Caco-2 (cell line): ENCODE data around the gene TSTD2. TPM values are rescaled to one million over a fixed set of nuclear protein-coding genes. Genes with fewer than 3 reads are reported as not detected.

ENCODE experiments used
- BruUV-seq: library from RNA; stranded (reverse); fragments of 400-500 nt; replicated peaks from 2 replicates; lab custom pipeline; 2021; lab: Mats Ljungman, UMichigan
- CTCF ChIA-PET: fragments of 300-600 bp; sonication (Branson Sonifier 250); formaldehyde crosslinking; loops from one replicate; lab custom pipeline; 2022; ENCODE audit warnings: antibody characterized with exemption; lab: Charles Lee
- POLR2A ChIA-PET: fragments of 300-600 bp; sonication (Branson Sonifier 250); formaldehyde crosslinking; loops from one replicate; lab custom pipeline; 2022; ENCODE audit warnings: antibody characterized with exemption; lab: Charles Lee
- DNase-seq, 2 experiments: peaks; one replicate each; pipeline versions ENCODE4 v3.0.0 to v3.0.0-alpha.2; 2020 to 2022
- H3K27me3 ChIP-seq: replicated peaks from 2 replicates; pipeline ENCODE4 v1.6.0; 2011; ENCODE audit warnings: low read length; ENCODE audit not compliant: control insufficient read depth, insufficient read depth
- H3K36me3 ChIP-seq: 2 replicates; pipeline ENCODE4 v1.5.1; 2011; ENCODE audit warnings: low read length; ENCODE audit not compliant: control insufficient read depth, insufficient read depth
- H3K4me1 ChIP-seq: fragments of 250-450 bp; sonication (Bioruptor Pico); 2 replicates; pipeline ENCODE4 v1.5.1; 2020; ENCODE audit warnings: mild to moderate bottlenecking
- H3K4me3 ChIP-seq: 2 replicates; pipeline ENCODE4 v1.5.1; 2011; ENCODE audit warnings: low read depth, mild to moderate bottlenecking, control low read depth, low read length
- H3K9me3 ChIP-seq: fragments of 250-450 bp; sonication (Bioruptor Pico); 2 replicates; pipeline ENCODE4 v1.5.1; 2020; ENCODE audit warnings: mild to moderate bottlenecking, moderate library complexity
- H3K27ac Mint-ChIP-seq: one replicate; pipeline ENCODE4 v1.8.0; 2022; ENCODE audit warnings: mixed read lengths; ENCODE audit not compliant: unreplicated experiment
- H3K27me3 Mint-ChIP-seq: one replicate; pipeline ENCODE4 v1.8.0; 2022; ENCODE audit warnings: mixed read lengths; ENCODE audit not compliant: insufficient read depth, unreplicated experiment
- H3K36me3 Mint-ChIP-seq: one replicate; pipeline ENCODE4 v1.8.0; 2022; ENCODE audit warnings: mild to moderate bottlenecking, mixed read lengths; ENCODE audit not compliant: insufficient read depth, unreplicated experiment
- H3K4me1 Mint-ChIP-seq: one replicate; pipeline ENCODE4 v1.8.0; 2022; ENCODE audit warnings: low read depth, mixed read lengths; ENCODE audit not compliant: unreplicated experiment
- H3K4me3 Mint-ChIP-seq: one replicate; pipeline ENCODE4 v1.8.0; 2022; ENCODE audit warnings: mild to moderate bottlenecking, moderate library complexity, mixed read lengths; ENCODE audit not compliant: unreplicated experiment
- H3K9me3 Mint-ChIP-seq: one replicate; pipeline ENCODE4 v1.8.0; 2022; ENCODE audit warnings: mixed read lengths; ENCODE audit not compliant: unreplicated experiment
- intact Hi-C: fragments of 100-400 bp; cut with micrococcal nuclease; formaldehyde crosslinking; loops from one replicate; pipeline ENCODE4 v1.10.0; 2022; ENCODE audit not compliant: unreplicated experiment
- total RNA-seq: library from RNA; stranded (reverse); gene quantifications from 2 replicates; pipeline ENCODE4 v1.2.3, GENCODE V29; 2022
- TF ChIP-seq, protein P1 (sequence below), 2 experiments: fragments of 200-600 bp in 1 of 2; IDR thresholded peaks; 1 replicate in 1 of 2; 2 replicates in 1 of 2; pipeline versions ENCODE4 v1.5.1 to v1.8.0; 2011 to 2022; ENCODE audit warnings: antibody characterized with exemption in 1 of 2, control low read depth in 1 of 2, inconsistent platforms in 1 of 2, low read depth in 1 of 2, low read length in 1 of 2, mild to moderate bottlenecking in 1 of 2, moderate library complexity in 1 of 2; ENCODE audit not compliant: insufficient read depth in 1 of 2, severe bottlenecking in 1 of 2, unreplicated experiment in 1 of 2

The TSTD2 gene
- total RNA-seq, 1 experiment from 2014 or later = 20.7 TPM

DNA sequence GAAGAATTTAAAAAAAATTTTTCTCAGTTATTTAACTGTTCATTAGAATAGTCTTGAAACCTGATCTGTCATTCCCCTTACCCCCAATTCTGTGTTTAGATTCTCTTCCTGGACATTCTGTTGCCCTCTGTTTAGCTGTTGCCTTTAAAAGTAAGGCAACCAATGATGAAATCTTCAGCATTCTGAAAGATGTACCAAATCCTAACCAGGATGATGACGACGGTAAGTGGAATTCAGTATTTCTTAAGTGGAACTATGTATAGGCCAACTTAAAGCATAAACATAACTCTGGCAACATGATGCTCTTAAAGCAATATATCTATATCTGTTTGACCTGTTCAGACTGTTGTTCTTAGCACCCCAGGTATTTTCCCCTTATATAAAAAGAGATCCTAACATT lies 27.7 kb upstream of the TSTD2 start:
- Histone ChIP-seq H3K36me3 (peaks cover 2% of the 10 kb centered on the region), H3K4me1 (no peaks in the 10 kb centered on the region), H3K4me3 (no peak overlapping the region), H3K27me3 (no peaks in the 10 kb centered on the region), H3K9me3 (no peaks in the 10 kb centered on the region)
- ChIA-PET POLR2A (no interaction called here), CTCF (no interaction called here)
- Mint-ChIP-seq H3K27ac (no peak overlapping the region), H3K4me3 (no peak overlapping the region), H3K27me3 (no peaks in the 10 kb centered on the region), H3K9me3 (no peaks in the 10 kb centered on the region), H3K4me1 (no peaks in the 10 kb centered on the region), H3K36me3 (peaks cover 93% of the 10 kb centered on the region)
- intact Hi-C loops = no loop called here
- TF ChIP-seq, protein P1, sequence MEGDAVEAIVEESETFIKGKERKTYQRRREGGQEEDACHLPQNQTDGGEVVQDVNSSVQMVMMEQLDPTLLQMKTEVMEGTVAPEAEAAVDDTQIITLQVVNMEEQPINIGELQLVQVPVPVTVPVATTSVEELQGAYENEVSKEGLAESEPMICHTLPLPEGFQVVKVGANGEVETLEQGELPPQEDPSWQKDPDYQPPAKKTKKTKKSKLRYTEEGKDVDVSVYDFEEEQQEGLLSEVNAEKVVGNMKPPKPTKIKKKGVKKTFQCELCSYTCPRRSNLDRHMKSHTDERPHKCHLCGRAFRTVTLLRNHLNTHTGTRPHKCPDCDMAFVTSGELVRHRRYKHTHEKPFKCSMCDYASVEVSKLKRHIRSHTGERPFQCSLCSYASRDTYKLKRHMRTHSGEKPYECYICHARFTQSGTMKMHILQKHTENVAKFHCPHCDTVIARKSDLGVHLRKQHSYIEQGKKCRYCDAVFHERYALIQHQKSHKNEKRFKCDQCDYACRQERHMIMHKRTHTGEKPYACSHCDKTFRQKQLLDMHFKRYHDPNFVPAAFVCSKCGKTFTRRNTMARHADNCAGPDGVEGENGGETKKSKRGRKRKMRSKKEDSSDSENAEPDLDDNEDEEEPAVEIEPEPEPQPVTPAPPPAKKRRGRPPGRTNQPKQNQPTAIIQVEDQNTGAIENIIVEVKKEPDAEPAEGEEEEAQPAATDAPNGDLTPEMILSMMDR (IDR thresholded peaks at IDR 0.05; ENCODE audit: insufficient read depth in 1 of 2, low read depth in 1 of 2, low read length in 1 of 2, severe bottlenecking in 1 of 2, unreplicated experiment in 1 of 2) = no peak
- no peak for DNase-seq
- BruUV-seq = no TSS peak

DNA sequence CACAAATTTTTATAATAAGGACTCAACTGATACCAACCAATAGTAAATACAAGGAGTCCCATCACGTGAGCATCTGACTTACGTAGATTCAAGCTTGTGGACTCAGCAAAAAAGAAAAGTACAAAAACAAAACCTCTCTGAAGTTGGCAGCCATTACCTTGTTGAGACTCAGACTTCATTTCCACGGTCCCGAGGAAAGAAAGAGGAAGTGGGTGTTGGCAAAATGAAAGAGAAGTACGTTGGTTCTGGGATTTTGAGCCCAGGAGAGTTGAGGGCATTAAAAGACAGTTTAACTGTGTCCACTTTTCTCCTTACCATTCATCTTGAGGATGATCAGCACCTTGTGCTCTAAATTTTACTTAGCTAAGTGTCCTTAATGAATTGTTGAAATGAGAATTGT lies 27.2 kb upstream of the TSTD2 start:
- H3K9me3 Mint-ChIP-seq = no peaks in the 10 kb centered on the region
- no peaks in the 10 kb centered on the region for H3K4me1 Mint-ChIP-seq
- intact Hi-C loops = no loop called here
- TF ChIP-seq, protein P1 (IDR thresholded peaks at IDR 0.05; ENCODE audit: insufficient read depth in 1 of 2, low read depth in 1 of 2, low read length in 1 of 2, severe bottlenecking in 1 of 2, unreplicated experiment in 1 of 2) = no peak
- Histone ChIP-seq H3K36me3 (peaks cover 2% of the 10 kb centered on the region), H3K4me1 (no peaks in the 10 kb centered on the region), H3K4me3 (no peak overlapping the region), H3K9me3 (no peaks in the 10 kb centered on the region), H3K27me3 (no peaks in the 10 kb centered on the region)
- no peaks in the 10 kb centered on the region for H3K27me3 Mint-ChIP-seq
- H3K27ac Mint-ChIP-seq = no peak overlapping the region
- H3K4me3 Mint-ChIP-seq = no peak overlapping the region
- H3K36me3 Mint-ChIP-seq = peaks cover 93% of the 10 kb centered on the region
- no TSS peak for BruUV-seq
- POLR2A ChIA-PET = no interaction called here
- DNase-seq = no peak
- CTCF ChIA-PET = no interaction called here

DNA sequence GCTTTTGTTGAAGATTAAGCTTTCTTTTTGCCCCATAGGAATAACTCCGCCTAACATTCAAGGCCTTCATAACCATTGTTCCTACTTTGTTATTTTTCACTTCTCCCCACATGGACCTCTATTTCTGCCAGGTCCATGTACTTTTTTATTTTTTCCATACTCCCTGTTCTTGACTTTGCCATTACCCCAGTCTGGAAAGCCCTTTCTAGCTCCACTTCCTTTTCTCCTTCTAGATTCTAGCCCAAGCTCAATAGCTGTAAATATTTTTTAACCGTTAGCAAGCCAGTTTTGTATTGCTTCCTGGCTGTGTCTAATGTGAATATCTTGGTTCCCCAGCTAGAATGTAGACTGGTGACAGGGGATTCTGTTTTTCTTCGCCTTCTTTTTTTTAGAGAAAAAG lies 26.6 kb upstream of the TSTD2 start:
- H3K27me3 ChIP-seq = no peaks in the 10 kb centered on the region
- H3K4me3 ChIP-seq = no peak overlapping the region
- no peaks in the 10 kb centered on the region for H3K9me3 Mint-ChIP-seq
- H3K4me1 Mint-ChIP-seq = no peaks in the 10 kb centered on the region
- POLR2A ChIA-PET = no interaction called here
- H3K36me3 ChIP-seq = peaks cover 2% of the 10 kb centered on the region
- CTCF ChIA-PET = no interaction called here
- H3K4me1 ChIP-seq = no peaks in the 10 kb centered on the region
- H3K4me3 Mint-ChIP-seq = no peak overlapping the region
- no TSS peak for BruUV-seq
- TF ChIP-seq, protein P1 (IDR thresholded peaks at IDR 0.05; ENCODE audit: insufficient read depth in 1 of 2, low read depth in 1 of 2, low read length in 1 of 2, severe bottlenecking in 1 of 2, unreplicated experiment in 1 of 2) = no peak
- H3K27ac Mint-ChIP-seq = no peak overlapping the region
- no peaks in the 10 kb centered on the region for H3K27me3 Mint-ChIP-seq
- no peaks in the 10 kb centered on the region for H3K9me3 ChIP-seq
- intact Hi-C loops = no loop called here
- H3K36me3 Mint-ChIP-seq = peaks cover 93% of the 10 kb centered on the region
- no peak for DNase-seq
